ENCODE measurements around the gene CFAP210.

The CFAP210 gene

DNA sequence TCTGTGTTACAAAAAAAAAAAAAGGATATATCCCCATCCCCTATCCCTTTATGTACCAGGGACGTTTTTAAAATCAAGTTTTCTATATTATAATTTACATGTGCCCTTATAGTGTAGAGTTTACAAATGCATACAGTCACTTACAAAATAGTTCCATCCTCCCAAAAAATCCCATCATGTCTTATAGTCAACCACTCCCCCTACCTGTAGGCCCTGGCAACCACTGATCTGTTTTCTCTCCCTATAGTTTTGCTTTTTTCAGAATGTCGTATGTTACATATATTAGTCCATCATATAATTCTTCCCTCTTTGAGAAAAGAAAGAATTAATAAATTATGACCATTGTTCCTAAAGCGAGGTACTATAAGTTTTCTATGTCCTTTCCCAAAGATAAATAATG lies 17.8 kb downstream of the CFAP210 start:
- TF ChIP-seq CTCF (IDR thresholded peaks at IDR 0.05; ENCODE audit: insufficient read depth, low read depth, low read length, missing control alignments), result peak; percentile 41
- DNase-seq (ENCODE audit: low read depth), result no peak
- no peak overlapping the region for H3K4me3 ChIP-seq (ENCODE audit: low read depth, low read length)

GRCh38 chr2:169673921-169674320 lies 20.3 kb downstream of the CFAP210 start:
- DNase-seq (ENCODE audit: low read depth), result no peak
- TF ChIP-seq CTCF (IDR thresholded peaks at IDR 0.05; ENCODE audit: insufficient read depth, low read depth, low read length, missing control alignments), result no peak
- H3K4me3 ChIP-seq (ENCODE audit: low read depth, low read length), result no peak overlapping the region

DNA sequence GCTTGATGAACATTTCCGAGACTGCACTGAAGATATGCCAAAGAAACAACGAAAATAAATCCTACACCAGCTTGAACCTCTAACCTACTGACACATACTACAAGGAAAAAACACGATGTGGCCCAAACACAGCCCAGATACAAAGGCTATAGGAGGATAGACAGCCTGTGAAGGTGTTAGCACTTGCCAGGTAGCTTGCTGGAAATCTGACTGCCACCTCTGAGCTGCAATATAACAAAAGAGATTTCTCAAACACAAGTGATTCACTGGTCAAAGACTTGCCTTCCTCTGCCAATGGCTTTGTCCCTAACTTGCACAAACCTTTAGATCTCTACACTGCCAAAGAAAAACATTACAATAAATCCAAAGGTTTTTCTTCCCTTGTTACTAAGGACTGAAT lies 21.1 kb downstream of the CFAP210 start:
- H3K4me3 ChIP-seq (ENCODE audit: low read depth, low read length), result no peak overlapping the region
- TF ChIP-seq CTCF (IDR thresholded peaks at IDR 0.05; ENCODE audit: insufficient read depth, low read depth, low read length, missing control alignments), result no peak
- DNase-seq (ENCODE audit: low read depth), result no peak

GRCh38 chr2:169672406-169672805 lies 21.8 kb downstream of the CFAP210 start:
- H3K4me3 ChIP-seq (ENCODE audit: low read depth, low read length), result no peak overlapping the region
- DNase-seq (ENCODE audit: low read depth), result no peak
- no peak for TF ChIP-seq CTCF (IDR thresholded peaks at IDR 0.05; ENCODE audit: insufficient read depth, low read depth, low read length, missing control alignments)

DNA sequence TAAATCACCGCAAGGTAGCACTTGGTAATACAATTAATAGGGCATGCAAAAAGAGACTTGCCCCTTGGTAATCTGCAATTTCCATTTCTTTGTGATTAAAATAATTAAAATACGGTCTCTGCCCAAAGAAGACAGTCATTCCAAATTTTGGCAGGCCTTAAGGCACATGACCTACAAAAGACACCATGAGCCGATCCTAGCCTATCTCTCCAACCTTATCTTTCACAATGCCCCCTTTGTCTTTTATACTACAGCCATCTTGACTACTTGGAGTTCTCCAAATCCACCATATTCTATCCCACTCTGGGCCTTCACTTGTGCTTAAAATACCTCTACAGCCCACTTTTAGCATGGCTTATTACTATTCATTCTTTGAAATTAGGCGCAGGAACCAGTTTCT lies 23.3 kb downstream of the CFAP210 start:
- DNase-seq (ENCODE audit: low read depth), result no peak
- no peak overlapping the region for H3K4me3 ChIP-seq (ENCODE audit: low read depth, low read length)
- no peak for TF ChIP-seq CTCF (IDR thresholded peaks at IDR 0.05; ENCODE audit: insufficient read depth, low read depth, low read length, missing control alignments)

GRCh38 chr2:169670215-169670651 lies 24.0 kb downstream of the CFAP210 start:
- no peak overlapping the region for H3K4me3 ChIP-seq (ENCODE audit: low read depth, low read length)
- TF ChIP-seq CTCF (IDR thresholded peaks at IDR 0.05; ENCODE audit: insufficient read depth, low read depth, low read length, missing control alignments), result no peak
- no peak for DNase-seq (ENCODE audit: low read depth)

DNA sequence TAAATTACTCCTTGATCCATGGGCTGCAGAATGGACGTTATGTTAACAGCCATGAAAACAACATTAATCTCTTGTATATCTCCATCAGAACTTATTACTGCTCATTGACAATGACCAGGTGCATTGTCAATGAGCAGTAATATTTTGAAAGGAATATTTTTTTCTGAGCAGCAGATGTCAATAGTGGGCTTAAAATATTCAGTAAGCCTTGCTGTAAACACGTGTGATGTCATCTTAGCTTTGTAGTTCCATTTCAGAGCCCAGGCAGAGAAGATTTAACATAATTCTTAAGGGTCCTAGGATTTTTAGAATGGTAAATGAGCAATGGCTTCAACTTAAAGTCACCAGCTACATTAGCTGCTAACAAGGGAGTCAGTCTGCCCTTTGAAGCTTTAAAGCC lies 26.6 kb downstream of the CFAP210 start:
- no peak for TF ChIP-seq CTCF (IDR thresholded peaks at IDR 0.05; ENCODE audit: insufficient read depth, low read depth, low read length, missing control alignments)
- H3K4me3 ChIP-seq (ENCODE audit: low read depth, low read length), result no peak overlapping the region
- DNase-seq (ENCODE audit: low read depth), result no peak
